Activated CD4-positive, CD25-positive, alpha-beta regulatory T cell treated with anti-CD3 and anti-CD28 coated beads, Interleukin-2, amount 50 U/mL, for 72 hours (primary cell): ENCODE data around the gene FANCL.
"Not testable (repeated sequence)": the region's sequence is repeated elsewhere in the genome, so short reads cannot be mapped to it uniquely, and the experiment has no call there.

Source experiments
- DNase-seq: peaks from one replicate; pipeline ENCODE4 v3.0.0; 2021

The FANCL gene

GRCh38 chr2:58204195-58204959, 36.7 kb downstream of the FANCL start:
- DNase-seq: no peak

- DNase-seq: no peak
Measured at GRCh38 chr2:58203018-58203417, 38.1 kb downstream of the FANCL start.

- no peak for DNase-seq
Measured at GRCh38 chr2:58202404-58202803, 38.7 kb downstream of the FANCL start.

- DNase-seq: no peak
Measured at GRCh38 chr2:58197894-58198293, 43.2 kb downstream of the FANCL start.

GRCh38 chr2:58195662-58196061, 45.5 kb downstream of the FANCL start:
- no peak for DNase-seq

GRCh38 chr2:58194458-58194857, 46.7 kb downstream of the FANCL start:
- no peak for DNase-seq

- DNase-seq: not testable (repeated sequence)
Measured at GRCh38 chr2:58187022-58187421, 54.1 kb downstream of the FANCL start.

- no peak for DNase-seq
Measured at GRCh38 chr2:58186501-58186900, 54.6 kb downstream of the FANCL start.

- no peak for DNase-seq
Measured at GRCh38 chr2:58182527-58182926, 58.6 kb downstream of the FANCL start.

DNA sequence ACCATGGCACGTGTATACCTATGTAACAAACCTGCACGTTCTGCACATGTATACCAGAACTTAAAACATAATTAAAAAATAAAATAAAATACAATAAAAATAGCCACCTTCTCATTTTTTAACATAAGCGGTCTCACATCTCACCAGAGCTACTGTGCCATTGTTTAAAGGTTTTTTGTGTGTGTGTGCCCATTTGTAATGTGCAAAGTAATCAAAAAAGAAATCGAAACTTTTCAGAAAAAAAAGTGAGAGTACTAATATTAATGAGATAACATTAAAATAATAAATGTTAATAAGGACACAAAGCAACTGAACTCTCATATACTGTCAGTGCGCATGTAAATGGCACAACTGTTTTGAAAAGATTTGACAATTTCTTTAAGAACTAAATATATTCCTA, 60.5 kb downstream of the FANCL start:
- no peak for DNase-seq

GRCh38 chr2:58180175-58180574, 61.0 kb downstream of the FANCL start:
- not testable (repeated sequence) for DNase-seq

DNA sequence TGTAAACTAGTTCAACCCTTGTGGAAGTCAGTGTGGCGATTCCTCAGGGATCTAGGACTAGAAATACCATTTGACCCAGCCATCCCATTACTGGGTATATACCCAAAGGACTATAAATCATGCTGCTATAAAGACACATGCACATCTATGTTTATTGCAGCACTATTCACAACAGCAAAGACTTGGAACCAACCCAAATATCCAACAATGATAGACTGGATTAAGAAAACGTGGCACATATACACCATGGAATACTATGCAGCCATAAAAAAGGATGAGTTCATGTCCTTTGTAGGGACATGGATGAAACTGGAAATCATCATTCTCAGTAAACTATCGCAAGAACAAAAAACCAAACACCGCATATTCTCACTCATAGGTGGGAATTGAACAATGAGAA, 63.9 kb downstream of the FANCL start:
- not testable (repeated sequence) for DNase-seq

DNA sequence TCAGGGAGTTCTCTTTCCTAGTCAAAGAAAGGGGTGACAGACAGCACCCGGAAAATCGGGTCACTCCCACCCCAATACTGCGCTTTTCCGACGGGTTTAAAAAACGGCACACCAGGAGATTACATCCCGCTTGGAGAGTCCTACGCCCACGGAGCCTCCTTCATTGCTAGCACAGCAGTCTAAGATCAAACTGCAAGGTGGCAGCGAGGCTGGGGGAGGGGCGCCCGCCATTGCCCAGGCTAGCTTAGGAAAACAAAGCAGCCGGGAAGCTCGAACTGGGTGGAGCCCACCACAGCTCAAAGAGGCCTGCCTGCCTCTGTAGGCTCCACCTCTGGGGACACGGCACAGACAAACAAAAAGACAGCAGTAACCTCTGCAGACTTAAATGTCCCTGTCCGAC, 69.3 kb downstream of the FANCL start:
- DNase-seq: not testable (repeated sequence)

DNA sequence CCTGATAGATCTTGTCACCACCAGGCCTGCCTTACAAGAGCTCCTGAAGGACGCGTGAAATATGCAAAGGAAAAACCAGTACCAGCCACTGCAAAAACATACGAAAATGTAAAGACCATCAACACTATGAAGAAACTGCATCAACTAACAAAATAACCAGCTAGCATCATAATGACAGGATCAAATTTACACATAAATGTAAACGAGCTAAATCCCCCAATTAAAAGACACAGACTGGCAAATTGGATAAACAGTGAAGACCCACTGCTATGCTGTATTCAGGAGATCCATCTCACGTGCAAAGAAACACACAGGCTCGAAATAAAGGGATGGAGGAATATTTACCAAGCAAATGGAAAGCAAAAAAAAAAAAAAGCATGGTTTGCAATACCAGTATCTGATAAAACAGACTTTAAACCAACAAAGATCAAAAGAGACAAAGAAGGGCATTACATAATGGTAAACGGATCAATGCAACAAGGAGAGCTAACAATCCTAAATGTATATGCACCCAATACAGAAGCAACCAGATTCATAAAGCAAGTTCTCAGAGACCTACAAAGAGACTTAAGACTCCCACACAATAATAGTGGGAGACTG, 70.7 kb downstream of the FANCL start:
- not testable (repeated sequence) for DNase-seq

DNA sequence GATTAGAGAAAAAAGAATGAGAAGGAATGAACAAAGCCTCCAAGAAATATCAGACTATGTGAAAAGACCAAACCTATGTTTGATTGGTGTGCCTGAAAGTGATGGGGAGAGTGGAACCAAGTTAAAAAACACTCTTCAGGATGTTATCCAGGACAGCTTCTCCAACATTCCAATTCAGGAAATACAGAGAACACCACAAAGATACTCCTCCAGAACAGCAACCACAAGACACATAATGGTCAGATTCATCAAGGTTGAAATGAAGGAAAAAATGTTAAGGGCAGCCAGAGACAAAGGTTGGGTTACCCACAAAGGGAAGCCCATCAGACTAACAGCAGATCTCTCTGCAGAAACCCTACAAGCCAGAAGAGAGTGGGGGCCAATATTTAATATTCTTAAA, 71.3 kb downstream of the FANCL start:
- not testable (repeated sequence) for DNase-seq

GRCh38 chr2:58168130-58168529, 73.0 kb downstream of the FANCL start:
- DNase-seq: peak; percentile 23

- no peak for DNase-seq
Measured at GRCh38 chr2:58163913-58164312, 77.2 kb downstream of the FANCL start.

DNA sequence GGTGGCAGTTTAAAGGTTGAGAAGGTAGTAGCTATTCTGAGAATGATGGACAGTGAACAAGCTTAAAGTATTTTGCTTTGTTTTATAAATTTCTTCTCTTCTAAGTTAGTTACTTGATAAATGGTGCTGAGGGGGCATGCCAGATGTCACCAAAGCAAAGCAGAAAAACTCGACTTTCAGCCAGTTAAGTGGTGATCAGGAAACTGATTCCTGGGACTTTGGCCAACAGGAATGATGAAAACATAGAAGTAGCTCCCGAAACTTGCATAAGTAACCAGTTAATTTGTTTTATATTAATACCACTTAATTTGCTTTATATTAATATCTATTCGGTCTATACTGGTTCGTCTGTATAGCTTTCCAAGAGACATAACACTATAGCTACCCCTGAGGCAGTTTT, 82.6 kb downstream of the FANCL start:
- DNase-seq: no peak

GRCh38 chr2:58157754-58158153, 83.4 kb downstream of the FANCL start:
- no peak for DNase-seq

- no peak for DNase-seq
Measured at GRCh38 chr2:58156780-58157179, 84.3 kb downstream of the FANCL start.

DNA sequence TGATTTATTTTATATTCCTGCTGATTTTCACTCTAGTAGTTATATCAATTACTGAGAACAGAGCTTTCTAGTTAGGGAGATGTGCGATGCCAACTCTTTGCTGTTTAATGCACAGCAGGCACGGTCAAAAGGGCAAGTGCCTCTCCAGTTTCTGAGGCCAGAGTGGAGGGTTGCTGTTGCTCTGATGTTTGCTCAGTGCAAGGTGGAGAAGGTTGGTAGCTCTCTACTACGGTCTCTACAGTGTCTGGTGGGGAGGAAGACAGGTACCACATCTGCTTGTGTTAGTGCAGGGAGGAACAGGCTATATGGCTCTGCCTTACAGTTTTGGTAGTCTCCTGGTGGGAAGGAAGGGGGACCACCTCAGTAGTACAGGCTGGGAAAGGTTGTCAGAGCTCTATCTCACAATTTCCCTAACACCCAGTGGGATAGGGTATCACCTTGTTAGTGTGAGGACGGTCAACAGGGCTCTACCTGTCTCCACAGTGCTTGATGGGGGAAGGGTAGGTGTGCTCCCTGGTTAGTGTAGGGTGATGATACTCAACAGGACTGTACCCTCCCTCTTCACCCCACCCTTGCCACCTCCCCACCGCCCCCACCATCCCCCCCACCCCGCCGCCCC, 85.9 kb downstream of the FANCL start:
- DNase-seq: no peak

DNA sequence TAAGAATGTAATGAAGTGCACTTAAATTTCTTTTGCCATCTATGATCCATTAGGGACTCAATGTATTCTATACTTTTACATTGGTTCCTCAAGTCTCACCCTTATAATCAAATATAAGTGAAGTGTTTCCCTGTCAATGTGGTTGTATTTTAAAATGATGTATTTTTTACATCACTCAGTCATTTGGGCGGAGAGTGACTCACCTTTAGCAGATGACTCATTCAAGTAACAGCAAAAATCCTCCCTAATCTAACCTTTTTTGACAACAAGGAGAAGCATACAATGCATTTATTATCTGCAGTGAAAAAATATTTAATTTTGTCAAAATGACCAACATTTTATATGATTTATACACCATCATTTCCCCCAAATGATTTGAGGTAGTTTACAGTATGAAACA, 94.4 kb downstream of the FANCL start:
- DNase-seq: no peak

DNA sequence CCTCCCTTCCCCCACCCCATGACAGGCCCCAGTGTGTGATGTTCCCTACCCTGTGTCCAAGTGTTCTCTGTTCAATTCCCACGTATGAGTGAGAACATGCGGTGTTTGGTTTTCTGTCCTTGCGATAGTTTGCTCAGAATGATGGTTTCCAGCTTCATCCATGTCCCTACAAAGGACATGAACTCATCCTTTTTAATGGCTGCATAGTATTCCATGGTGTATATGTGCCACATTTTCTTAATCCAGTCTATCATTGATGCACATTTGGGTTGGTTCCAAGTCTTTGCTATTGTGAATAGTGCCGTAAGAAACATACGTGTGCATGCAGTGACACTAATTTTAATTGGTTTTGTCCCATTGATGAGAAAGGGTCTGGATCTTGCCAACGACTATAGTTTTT, 95.4 kb downstream of the FANCL start:
- not testable (repeated sequence) for DNase-seq

- DNase-seq: no peak
Measured at GRCh38 chr2:58140508-58141072, 100.5 kb downstream of the FANCL start.
